B cell (primary cell): ENCODE data around the gene AP1M1. TPM values are rescaled to one million over a fixed set of nuclear protein-coding genes. Genes with fewer than 3 reads are reported as not detected.

Experiments used
- ATAC-seq: fragments of 200-7000 bp; cut with Tn5 transposase; one replicate; pipeline ENCODE4 v1.10.0; 2021; ENCODE audit warnings: low read depth, mild to moderate bottlenecking, moderate number of reproducible peaks, moderate library complexity
- CTCF ChIA-PET: fragments of 350-600 bp; sonication (Branson Sonifier 250); formaldehyde crosslinking; loops from one replicate; lab custom pipeline; 2021; ENCODE audit warnings: antibody characterized with exemption, inconsistent platforms; lab: Charles Lee
- POLR2A ChIA-PET: fragments of 350-600 bp; sonication (Branson Sonifier 250); formaldehyde crosslinking; loops from one replicate; lab custom pipeline; 2021; ENCODE audit warnings: antibody characterized with exemption; lab: Charles Lee
- DNase-seq: peaks from one replicate; pipeline ENCODE4 v3.0.0; 2013
- H2AFZ ChIP-seq: 2 replicates; pipeline ENCODE4 v1.6.1; 2012; ENCODE audit warnings: mild to moderate bottlenecking, low read depth, low read length; ENCODE audit not compliant: insufficient read depth, poor library complexity, severe bottlenecking
- H3K27ac ChIP-seq, 2 donors: 1 replicate in 1 of 2; 2 replicates in 1 of 2; pipeline ENCODE4 v1.5.1; 2012 to 2013; ENCODE audit warnings: low read length in 2 of 2, mild to moderate bottlenecking in 2 of 2, moderate library complexity in 1 of 2
- H3K27me3 ChIP-seq, 4 experiments: fragments of 200-600 bp in 1 of 4; sonication (generic) in 1 of 4; replicated peaks in 1 of 4; 1 replicate in 2 of 4; 2 replicates in 2 of 4; pipeline versions ENCODE4 v1.6.1 to v1.7.0; 2013 to 2016; ENCODE audit warnings: low read length in 3 of 4, mild to moderate bottlenecking in 2 of 4, mixed read lengths in 1 of 4, moderate library complexity in 1 of 4; ENCODE audit not compliant: insufficient read depth in 4 of 4, control insufficient read depth in 3 of 4; ENCODE audit errors: control extremely low read depth in 1 of 4
- H3K36me3 ChIP-seq, 2 experiments: replicated peaks in 1 of 2; 1 replicate in 1 of 2; 2 replicates in 1 of 2; pipeline versions ENCODE4 v1.6.1 to v1.7.1; 2013; ENCODE audit warnings: low read length in 1 of 2; ENCODE audit not compliant: insufficient read depth in 2 of 2, control insufficient read depth in 1 of 2; ENCODE audit errors: control extremely low read depth in 1 of 2, extremely low read depth in 1 of 2
- H3K4me1 ChIP-seq, 2 donors: fragments of 200-600 bp in 1 of 2; sonication (generic) in 1 of 2; 1 replicate in 1 of 2; 2 replicates in 1 of 2; pipeline versions ENCODE4 v1.5.1 to v1.6.1; 2013 to 2017; ENCODE audit warnings: low read length in 2 of 2; ENCODE audit not compliant: control insufficient read depth in 2 of 2, insufficient read depth in 2 of 2
- H3K4me2 ChIP-seq: replicated peaks from 2 replicates; pipeline ENCODE3; 2012; ENCODE audit warnings: mild to moderate bottlenecking, low read depth, low read length; ENCODE audit not compliant: poor library complexity, severe bottlenecking
- H3K4me3 ChIP-seq, 5 experiments: fragments of 200-600 bp in 1 of 5; sonication (generic) in 1 of 5; 1 replicate in 3 of 5; 2 replicates in 2 of 5; pipeline versions ENCODE4 v1.5.1 to v1.7.0; 2011 to 2016; ENCODE audit warnings: low read length in 4 of 5, mild to moderate bottlenecking in 4 of 5, low read depth in 2 of 5, control low read depth in 1 of 5, moderate library complexity in 1 of 5; ENCODE audit not compliant: insufficient read depth in 1 of 5; ENCODE audit errors: control extremely low read depth in 1 of 5, extremely low read depth in 1 of 5
- H3K79me2 ChIP-seq: fragments of 200-600 bp; sonication (generic); one replicate; pipeline ENCODE4 v1.6.0; 2016; ENCODE audit warnings: low read length; ENCODE audit not compliant: control insufficient read depth, insufficient read depth
- H3K9ac ChIP-seq: fragments of 200-600 bp; sonication (generic); 2 replicates; pipeline ENCODE4 v1.6.1; 2017; ENCODE audit warnings: mild to moderate bottlenecking, low read length, moderate library complexity
- H3K9me3 ChIP-seq, 3 donors: one replicate each; pipeline versions ENCODE4 v1.6.1 to v1.7.1; 2013; ENCODE audit warnings: low read length in 2 of 3; ENCODE audit not compliant: control insufficient read depth in 2 of 3, insufficient read depth in 1 of 3; ENCODE audit errors: control extremely low read depth in 1 of 3
- H4K20me1 ChIP-seq: 2 replicates; pipeline ENCODE4 v1.6.0; 2012; ENCODE audit warnings: mild to moderate bottlenecking, low read length; ENCODE audit not compliant: insufficient read depth, control insufficient read depth, poor library complexity, severe bottlenecking
- H3K27ac Mint-ChIP-seq: one replicate; pipeline ENCODE4 v1.8.0; 2021; ENCODE audit warnings: mixed read lengths
- H3K27me3 Mint-ChIP-seq: one replicate; pipeline ENCODE4 v1.8.0; 2021; ENCODE audit warnings: mixed read lengths
- H3K4me1 Mint-ChIP-seq: one replicate; pipeline ENCODE4 v1.8.0; 2021; ENCODE audit warnings: mixed read lengths
- H3K4me3 Mint-ChIP-seq: one replicate; pipeline ENCODE4 v1.8.0; 2021; ENCODE audit warnings: mixed read lengths
- H3K9me3 Mint-ChIP-seq: one replicate; pipeline ENCODE4 v1.8.0; 2022; ENCODE audit warnings: mixed read lengths; ENCODE audit not compliant: insufficient read depth
- EZH2 ChIP-seq: IDR thresholded peaks from 2 replicates; pipeline ENCODE4 v1.6.1; 2012; ENCODE audit warnings: borderline replicate concordance, low read depth, mild to moderate bottlenecking, moderate library complexity, low read length; ENCODE audit not compliant: insufficient read depth, poor library complexity, severe bottlenecking
- WGBS: methylation state at CpG from one replicate; pipeline ENCODE4 v1.1.5; 2013; ENCODE audit warnings: missing lambda C conversion rate; ENCODE audit not compliant: insufficient coverage; 5-methylcytosine and 5-hydroxymethylcytosine counted together
- intact Hi-C: fragments of 100-400 bp; cut with micrococcal nuclease; formaldehyde crosslinking; loops from one replicate; pipeline ENCODE4 v1.10.0; 2022
- polyA plus RNA-seq: library from polyadenylated mRNA; depleted of rRNA; stranded (reverse); fragments of >200 nt; gene quantifications from 2 replicates; pipeline ENCODE4 v1.2.3, GENCODE V29; 2012
- total RNA-seq, 2 donors: library from RNA; stranded (reverse); fragments of 120-200 nt in 1 of 2; gene quantifications; 1 replicate in 1 of 2; 2 replicates in 1 of 2; pipeline versions ENCODE4 v1.2.3 to v1.2.4, GENCODE V29; 2013 to 2022
- TF ChIP-seq, protein P1 (sequence below): fragments of 200-600 bp; IDR thresholded peaks from one replicate; pipeline ENCODE4 v1.8.0; 2022; ENCODE audit warnings: antibody characterized with exemption, mild to moderate bottlenecking

The AP1M1 gene
- total and polyA plus RNA-seq, 2 donors (not counting 1 experiment from before 2014, with no cell fraction given) = 77.8 to 102 TPM

DNA sequence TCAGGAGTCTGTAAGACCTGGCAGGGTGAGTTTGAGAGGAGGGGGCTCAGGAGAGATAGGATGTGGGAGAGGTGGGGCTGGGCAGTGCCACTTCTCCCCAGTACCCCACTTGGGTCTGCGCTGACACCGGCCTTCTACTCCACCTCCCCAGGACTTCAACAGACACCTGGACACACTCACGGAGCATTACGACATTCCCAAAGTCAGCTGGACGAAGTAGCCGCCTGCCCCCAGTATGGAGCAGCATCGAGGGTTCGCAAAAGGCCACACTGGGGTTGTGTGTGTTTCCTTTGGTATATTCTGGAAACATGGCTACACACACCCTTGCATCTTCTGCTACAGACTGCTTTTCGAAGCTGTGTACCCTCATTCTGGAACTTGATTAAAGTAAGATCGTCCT lies 7.0 kb upstream of the AP1M1 start:
- Histone ChIP-seq H3K36me3 (peaks cover 14 to 47% of the 10 kb centered on the region in 2 experiments), H3K4me2 (no peak overlapping the region), H3K9ac (no peak overlapping the region), H3K4me1 (peaks cover 10 to 17% of the 10 kb centered on the region in 2 donors), H3K27ac (no peak overlapping the region), H2AFZ (no peak overlapping the region), H3K9me3 (no peaks in the 10 kb centered on the region), H3K27me3 (no peaks in the 10 kb centered on the region), H4K20me1 (peaks cover 37% of the 10 kb centered on the region), H3K4me3 (no peak overlapping the region), H3K79me2 (peaks cover 49% of the 10 kb centered on the region)
- DNase-seq (no peak), ATAC-seq (no peak)
- Mint-ChIP-seq H3K4me3 (no peak overlapping the region), H3K27ac (no peak overlapping the region), H3K9me3 (no peaks in the 10 kb centered on the region), H3K27me3 (no peaks in the 10 kb centered on the region), H3K4me1 (peaks cover 21% of the 10 kb centered on the region)
- WGBS = 100% methylated on average over 3 of the region's 10 CpGs
- CTCF ChIA-PET = interaction anchor here (0.6 to 1.0 kb wide), 3 partner anchors 29 to 209 kb away, joined by 3 to 4 read pairs (median 3); no protein-coding TSS in a partner anchor
- TF ChIP-seq, protein P1, sequence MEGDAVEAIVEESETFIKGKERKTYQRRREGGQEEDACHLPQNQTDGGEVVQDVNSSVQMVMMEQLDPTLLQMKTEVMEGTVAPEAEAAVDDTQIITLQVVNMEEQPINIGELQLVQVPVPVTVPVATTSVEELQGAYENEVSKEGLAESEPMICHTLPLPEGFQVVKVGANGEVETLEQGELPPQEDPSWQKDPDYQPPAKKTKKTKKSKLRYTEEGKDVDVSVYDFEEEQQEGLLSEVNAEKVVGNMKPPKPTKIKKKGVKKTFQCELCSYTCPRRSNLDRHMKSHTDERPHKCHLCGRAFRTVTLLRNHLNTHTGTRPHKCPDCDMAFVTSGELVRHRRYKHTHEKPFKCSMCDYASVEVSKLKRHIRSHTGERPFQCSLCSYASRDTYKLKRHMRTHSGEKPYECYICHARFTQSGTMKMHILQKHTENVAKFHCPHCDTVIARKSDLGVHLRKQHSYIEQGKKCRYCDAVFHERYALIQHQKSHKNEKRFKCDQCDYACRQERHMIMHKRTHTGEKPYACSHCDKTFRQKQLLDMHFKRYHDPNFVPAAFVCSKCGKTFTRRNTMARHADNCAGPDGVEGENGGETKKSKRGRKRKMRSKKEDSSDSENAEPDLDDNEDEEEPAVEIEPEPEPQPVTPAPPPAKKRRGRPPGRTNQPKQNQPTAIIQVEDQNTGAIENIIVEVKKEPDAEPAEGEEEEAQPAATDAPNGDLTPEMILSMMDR = no peak
- TF ChIP-seq EZH2 = no peak
- POLR2A ChIA-PET = no interaction called here
- intact Hi-C loops = no loop called here

DNA sequence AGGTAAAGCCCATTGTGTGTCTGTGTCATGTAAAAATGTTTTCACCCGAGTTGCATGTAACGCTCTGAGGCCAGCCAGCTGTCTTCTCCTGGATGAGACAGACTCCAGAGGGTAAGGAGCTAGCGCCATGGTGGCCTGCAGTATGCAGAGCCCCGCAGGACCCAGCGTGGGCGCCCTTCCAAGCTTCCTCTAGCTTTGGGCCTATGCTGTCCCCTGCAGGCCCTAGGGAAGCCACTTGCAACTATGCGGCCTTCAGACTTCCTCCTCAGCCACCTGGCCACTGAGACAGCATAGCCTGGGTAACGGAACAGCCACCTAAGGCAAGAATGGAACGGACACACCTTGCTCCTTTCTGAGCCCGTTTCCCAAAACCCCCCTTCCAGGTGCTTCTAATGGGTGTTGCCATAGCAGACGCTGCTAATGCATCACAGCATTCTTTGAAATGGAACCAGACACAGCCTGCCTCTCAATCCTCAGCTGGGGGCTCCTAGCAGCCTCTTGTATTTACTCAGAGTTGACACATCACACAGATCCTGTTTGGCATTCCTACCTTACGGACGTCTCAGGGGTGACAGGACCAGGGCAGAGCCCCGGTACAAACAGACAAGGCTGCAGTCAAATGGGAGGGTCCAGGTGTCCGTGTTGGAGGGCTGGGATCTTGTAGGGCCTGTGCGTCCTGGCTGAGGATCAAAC lies 6.3 kb upstream of the AP1M1 start:
- H3K27me3 Mint-ChIP-seq = no peaks in the 10 kb centered on the region
- no peak overlapping the region for H3K4me2 ChIP-seq
- intact Hi-C loops = no loop called here
- peaks cover 14 to 47% of the 10 kb centered on the region in 2 experiments for H3K36me3 ChIP-seq
- peaks cover 17% of the 10 kb centered on the region for H3K4me1 Mint-ChIP-seq
- no peaks in the 10 kb centered on the region for H3K9me3 Mint-ChIP-seq
- 91% methylated on average over 15 of the region's 16 CpGs for whole genome bisulfite sequencing
- no peak overlapping the region for H2AFZ ChIP-seq
- H4K20me1 ChIP-seq = peaks cover 31% of the 10 kb centered on the region
- H3K4me3 Mint-ChIP-seq = no peak overlapping the region
- H3K9me3 ChIP-seq = no peaks in the 10 kb centered on the region
- ChIA-PET CTCF (interaction anchor here (0.6 to 1.0 kb wide), 2 partner anchors 125 to 208 kb away, joined by 3 read pairs; no protein-coding TSS in a partner anchor), POLR2A (no interaction called here)
- no peak for TF ChIP-seq EZH2
- TF ChIP-seq, protein P1 = no peak
- no peak for DNase-seq
- no peak overlapping the region for H3K27ac Mint-ChIP-seq
- H3K27me3 ChIP-seq = no peaks in the 10 kb centered on the region
- peaks cover 43% of the 10 kb centered on the region for H3K79me2 ChIP-seq
- ATAC-seq = no peak
- H3K27ac ChIP-seq = no peak overlapping the region
- no peak overlapping the region for H3K4me3 ChIP-seq
- H3K4me1 ChIP-seq = peaks cover 4 to 11% of the 10 kb centered on the region in 2 donors
- no peak overlapping the region for H3K9ac ChIP-seq
